SK-N-SH (cell line): ENCODE measurements around the gene CNTNAP5. TPM values are rescaled to one million over a fixed set of nuclear protein-coding genes. Genes with fewer than 3 reads are reported as not detected.

ENCODE experiments used
- CTCF ChIA-PET: fragments of 300-600, 350-600 bp; formaldehyde crosslinking; extraction: SDS; loops from one replicate; lab custom pipeline; 2021; lab: Yijun Ruan, JAX
- POLR2A ChIA-PET: fragments of 350-600 bp; sonication (Branson Sonifier 250); formaldehyde crosslinking; extraction: SDS; loops from one replicate; lab custom pipeline; 2020; ENCODE audit warnings: antibody characterized with exemption, inconsistent platforms; lab: Yijun Ruan, JAX
- DNase-seq: peaks from one replicate; pipeline ENCODE4 v3.0.0; 2012
- H2AFZ ChIP-seq: fragments of 200-600 bp; sonication (generic); 2 replicates; pipeline ENCODE4 v1.8.1; 2016; ENCODE audit warnings: antibody characterized with exemption, mild to moderate bottlenecking, low read depth
- H3F3A ChIP-seq: fragments of 200-600 bp; sonication (generic); replicated peaks from 2 replicates; pipeline ENCODE3; 2016; ENCODE audit warnings: antibody characterized with exemption, mild to moderate bottlenecking; ENCODE audit not compliant: insufficient read depth
- H3K27ac ChIP-seq, 2 experiments: fragments of 200-500 bp in 1 of 2; fragments of 200-600 bp in 1 of 2; sonication (Bioruptor generic) in 1 of 2; sonication (generic), shearing (Covaris generic) in 1 of 2; 2 replicates each; pipeline versions ENCODE4 v1.5.1 to v1.6.1; 2014 to 2016; ENCODE audit warnings: low read depth in 2 of 2, inconsistent platforms in 1 of 2, low read length in 1 of 2, mild to moderate bottlenecking in 1 of 2, mixed read lengths in 1 of 2
- H3K27me3 ChIP-seq: fragments of 200-600 bp; sonication (generic), shearing (Covaris generic); 2 replicates; pipeline ENCODE4 v1.6.1; 2016; ENCODE audit warnings: mixed run types; ENCODE audit not compliant: insufficient read depth
- H3K36me3 ChIP-seq, 2 experiments: fragments of 200-500 bp in 1 of 2; fragments of 200-600 bp in 1 of 2; sonication (Bioruptor generic) in 1 of 2; sonication (generic) in 1 of 2; replicated peaks in 1 of 2; 2 replicates each; pipeline versions ENCODE3 to v1.5.1; 2014 to 2016; ENCODE audit warnings: low read length in 1 of 2, mild to moderate bottlenecking in 1 of 2; ENCODE audit not compliant: insufficient read depth in 2 of 2, control insufficient read depth in 1 of 2
- H3K4me1 ChIP-seq, 2 experiments: fragments of 200-500 bp in 1 of 2; fragments of 200-600 bp in 1 of 2; sonication (Bioruptor generic) in 1 of 2; sonication (generic), shearing (Covaris generic) in 1 of 2; 2 replicates each; pipeline versions ENCODE4 v1.5.1 to v1.6.1; 2014 to 2016; ENCODE audit warnings: low read depth in 1 of 2, low read length in 1 of 2, mixed run types in 1 of 2; ENCODE audit not compliant: insufficient read depth in 2 of 2, control insufficient read depth in 1 of 2
- H3K4me2 ChIP-seq: fragments of 200-600 bp; sonication (generic), shearing (Covaris generic); 2 replicates; pipeline ENCODE4 v1.6.1; 2017; ENCODE audit warnings: mixed run types
- H3K4me3 ChIP-seq, 2 experiments: fragments of 200-500 bp in 1 of 2; fragments of 200-600 bp in 1 of 2; sonication (Bioruptor generic) in 1 of 2; sonication (generic), shearing (Covaris generic) in 1 of 2; 2 replicates each; pipeline versions ENCODE4 v1.5.1 to v1.8.1; 2014 to 2016; ENCODE audit warnings: low read depth in 2 of 2, inconsistent platforms in 1 of 2, low read length in 1 of 2, mild to moderate bottlenecking in 1 of 2, mixed read lengths in 1 of 2, moderate library complexity in 1 of 2
- H3K79me2 ChIP-seq: fragments of 200-600 bp; sonication (generic); 2 replicates; pipeline ENCODE4 v1.8.1; 2017; ENCODE audit warnings: mild to moderate bottlenecking; ENCODE audit not compliant: insufficient read depth
- H3K9ac ChIP-seq: fragments of 200-600 bp; sonication (generic); 2 replicates; pipeline ENCODE4 v1.6.1; 2017; ENCODE audit warnings: mixed run types
- H3K9me2 ChIP-seq: fragments of 200-600 bp; sonication (generic); 2 replicates; pipeline ENCODE4 v1.6.1; 2017; ENCODE audit warnings: mixed run types
- H3K9me3 ChIP-seq: fragments of 200-600 bp; sonication (generic); 2 replicates; pipeline ENCODE4 v1.6.1; 2017; ENCODE audit warnings: mixed run types, mild to moderate bottlenecking, moderate library complexity
- H4K20me1 ChIP-seq: fragments of 200-600 bp; sonication (generic); 2 replicates; pipeline ENCODE4 v1.6.1; 2017; ENCODE audit warnings: mild to moderate bottlenecking, mixed run types; ENCODE audit not compliant: insufficient read depth
- CHD2 ChIP-seq: fragments of 150-350 bp; IDR thresholded peaks from 2 replicates; pipeline ENCODE4 v1.6.1; 2018; ENCODE audit warnings: low read length; ENCODE audit not compliant: partially characterized antibody
- ELF1 ChIP-seq: IDR thresholded peaks from 2 replicates; pipeline ENCODE4 v1.4.0; 2012
- EP300 ChIP-seq, 2 experiments: IDR thresholded peaks; 2 replicates each; pipeline versions ENCODE4 v1.4.0 to v1.6.1; 2012; ENCODE audit warnings: borderline replicate concordance in 1 of 2, low read depth in 1 of 2, low read length in 1 of 2
- FOSL2 ChIP-seq: IDR thresholded peaks from 2 replicates; pipeline ENCODE4 v1.4.0; 2012; ENCODE audit warnings: low read depth, mild to moderate bottlenecking, moderate library complexity, borderline replicate concordance
- GABPA ChIP-seq: IDR thresholded peaks from 2 replicates; pipeline ENCODE4 v1.4.0; 2012; ENCODE audit warnings: low read depth, mild to moderate bottlenecking
- GATA2 ChIP-seq: sonication (generic); formaldehyde crosslinking; IDR thresholded peaks from 2 replicates; pipeline ENCODE4 v1.5.0; 2020; ENCODE audit warnings: mild to moderate bottlenecking, missing genetic modification reagents
- MEF2A ChIP-seq: IDR thresholded peaks from 2 replicates; pipeline ENCODE4 v1.4.0; 2012; ENCODE audit warnings: low read depth, borderline replicate concordance
- MXI1 ChIP-seq: IDR thresholded peaks from 2 replicates; pipeline ENCODE4 v1.6.1; 2012; ENCODE audit warnings: mild to moderate bottlenecking, low read depth, low read length, improper control_type of control experiment
- NFIC ChIP-seq: IDR thresholded peaks from 2 replicates; pipeline ENCODE4 v1.4.0; 2012; ENCODE audit warnings: borderline replicate concordance
- NRF1 ChIP-seq: IDR thresholded peaks from 2 replicates; pipeline ENCODE4 v1.6.1; 2012; ENCODE audit warnings: low read depth, mild to moderate bottlenecking, low read length
- PBX3 ChIP-seq: IDR thresholded peaks from 2 replicates; pipeline ENCODE4; 2012
- RAD21 ChIP-seq: IDR thresholded peaks from 2 replicates; pipeline ENCODE4 v1.6.1; 2012; ENCODE audit warnings: mild to moderate bottlenecking, low read length
- SIN3A ChIP-seq: IDR thresholded peaks from 2 replicates; pipeline ENCODE4 v1.6.1; 2012; ENCODE audit warnings: low read depth, mild to moderate bottlenecking, low read length, moderate library complexity, borderline replicate concordance
- TAF1 ChIP-seq: IDR thresholded peaks from 2 replicates; pipeline ENCODE4 v1.6.1; 2012; ENCODE audit warnings: low read depth, mild to moderate bottlenecking, low read length, moderate library complexity, borderline replicate concordance
- TCF12 ChIP-seq: IDR thresholded peaks from 2 replicates; pipeline ENCODE4 v1.4.0; 2012
- YY1 ChIP-seq: IDR thresholded peaks from 2 replicates; pipeline ENCODE4 v1.4.0; 2012; ENCODE audit warnings: low read depth, mild to moderate bottlenecking
- ZBTB33 ChIP-seq: IDR thresholded peaks from 2 replicates; pipeline ENCODE4 v1.4.0; 2012; ENCODE audit warnings: low read depth, borderline replicate concordance
- WGBS: methylation state at CpG from one replicate; pipeline ENCODE4 v1.1.6; 2017; ENCODE audit warnings: low lambda C conversion rate; 5-methylcytosine and 5-hydroxymethylcytosine counted together
- polyA plus RNA-seq, 3 experiments: library from polyadenylated mRNA; depleted of rRNA; stranded (reverse); fragments of >200 nt; gene quantifications; 2 replicates each; pipeline ENCODE4 v1.2.3, GENCODE V29; 2012
- TF ChIP-seq, protein P1 (sequence below): IDR thresholded peaks from 2 replicates; pipeline ENCODE4 v1.4.0; 2012; ENCODE audit warnings: low read depth, borderline replicate concordance

The CNTNAP5 gene
- polyA plus RNA-seq, 1 of the 3 experiments (the other 2 are of a cell fraction), result 0.08 TPM

DNA sequence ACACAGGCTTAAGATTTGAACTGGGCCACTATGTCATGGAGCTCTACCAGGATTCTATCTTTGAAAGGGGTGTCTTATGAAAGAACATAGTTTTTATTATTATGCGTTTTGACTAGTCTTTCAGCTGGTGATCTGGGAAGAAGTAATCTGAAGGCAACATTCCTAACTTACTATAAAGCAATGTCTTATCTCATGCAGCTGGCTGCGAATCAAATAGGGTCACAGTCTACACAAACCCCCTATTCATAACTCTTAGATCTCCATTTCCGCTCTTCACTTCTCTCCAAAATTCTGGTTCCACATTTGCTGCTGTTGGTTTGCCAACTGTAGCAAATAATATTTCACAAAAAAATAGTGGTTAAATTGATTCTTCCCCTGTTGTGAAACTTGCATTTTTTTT, 813.3 kb downstream of the CNTNAP5 start:
- Histone ChIP-seq H3K27me3 (no peaks in the 10 kb centered on the region), H4K20me1 (no peaks in the 10 kb centered on the region), H3K9me3 (no peaks in the 10 kb centered on the region), H3K36me3 (no peaks in the 10 kb centered on the region), H3K4me3 (no peak overlapping the region), H3K79me2 (no peaks in the 10 kb centered on the region), H3K4me2 (no peak overlapping the region), H3K9me2 (no peaks in the 10 kb centered on the region), H2AFZ (no peak overlapping the region), H3K27ac (no peak overlapping the region), H3K4me1 (peaks cover 0 to 8% of the 10 kb centered on the region in 2 experiments; a peak in 2 of 4 replicates), H3K9ac (no peak overlapping the region), H3F3A (no peaks in the 10 kb centered on the region)
- no peak for DNase-seq
- ChIA-PET CTCF (interaction anchor here (1.4 kb wide), 1 partner anchor 11 kb away, joined by 3 read pairs; no protein-coding TSS in a partner anchor), POLR2A (no interaction called here)
- WGBS, result 44% methylated on average over 3 of the region's 3 CpGs
- TF ChIP-seq MEF2A, result no peak

- H3K36me3 ChIP-seq, result no peaks in the 10 kb centered on the region
- no peaks in the 10 kb centered on the region for H3K27me3 ChIP-seq
- no peak overlapping the region for H3K27ac ChIP-seq
- CTCF ChIA-PET, result interaction anchor here (1.1 kb wide), 1 partner anchor 12 kb away, joined by 4 read pairs; no protein-coding TSS in a partner anchor
- no peaks in the 10 kb centered on the region for H3K79me2 ChIP-seq
- H3K4me2 ChIP-seq, result no peak overlapping the region
- no peaks in the 10 kb centered on the region for H3K9me2 ChIP-seq
- H3K4me1 ChIP-seq, result no peaks in the 10 kb centered on the region
- no peak for TF ChIP-seq NFIC
- TF ChIP-seq FOSL2, result no peak
- no peak for TF ChIP-seq SIN3A
- no peak for TF ChIP-seq GATA2 (CRISPR knock-in tag)
- TF ChIP-seq EP300 (IDR thresholded peaks at IDR 0.05; ENCODE audit: borderline replicate concordance in 1 of 2, low read depth in 1 of 2, low read length in 1 of 2), result no peak
- TF ChIP-seq, protein P1, sequence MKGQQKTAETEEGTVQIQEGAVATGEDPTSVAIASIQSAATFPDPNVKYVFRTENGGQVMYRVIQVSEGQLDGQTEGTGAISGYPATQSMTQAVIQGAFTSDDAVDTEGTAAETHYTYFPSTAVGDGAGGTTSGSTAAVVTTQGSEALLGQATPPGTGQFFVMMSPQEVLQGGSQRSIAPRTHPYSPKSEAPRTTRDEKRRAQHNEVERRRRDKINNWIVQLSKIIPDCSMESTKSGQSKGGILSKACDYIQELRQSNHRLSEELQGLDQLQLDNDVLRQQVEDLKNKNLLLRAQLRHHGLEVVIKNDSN, result no peak
- TF ChIP-seq PBX3, result no peak
- TF ChIP-seq YY1, result no peak
- TF ChIP-seq CHD2, result no peak
- TF ChIP-seq MEF2A, result no peak
- no peak for TF ChIP-seq ZBTB33
- no peak for TF ChIP-seq TCF12
- TF ChIP-seq ELF1, result no peak
- no peak for TF ChIP-seq TAF1
- no peak for TF ChIP-seq NRF1
- no peak for TF ChIP-seq RAD21
- TF ChIP-seq MXI1, result no peak
- no peak for TF ChIP-seq GABPA
- TF ChIP-seq, all 33 proteins: peak for 0
- POLR2A ChIA-PET, result no interaction called here
- Histone ChIP-seq H3K4me3 (no peak overlapping the region), H4K20me1 (no peaks in the 10 kb centered on the region), H3F3A (no peaks in the 10 kb centered on the region), H2AFZ (no peak overlapping the region), H3K9ac (no peak overlapping the region), H3K9me3 (no peaks in the 10 kb centered on the region)
- 14% methylated on average over 3 of the region's 3 CpGs for WGBS
- DNase-seq, result no peak
Measured at GRCh38 chr2:124867247-124867646, 842.2 kb downstream of the CNTNAP5 start.
